ENCODE data around the gene NLGN1. TPM values are rescaled to one million over a fixed set of nuclear protein-coding genes. Genes with fewer than 3 reads are reported as not detected.

Gene NLGN1
- total RNA-seq, 1 experiment from 2014 or later, result 20.7 TPM

GRCh38 chr3:173796405-173796804 lies 398.9 kb downstream of the NLGN1 start:
- no peaks in the 10 kb centered on the region for H3K36me3 ChIP-seq

GRCh38 chr3:173796890-173797289 lies 399.3 kb downstream of the NLGN1 start:
- no peak overlapping the region for H3K27ac ChIP-seq
- peak in 1 of 2 experiments; percentile 1 for DNase-seq
- H3K36me3 ChIP-seq, result no peaks in the 10 kb centered on the region
- H3K9me3 ChIP-seq (replicated peaks), result no peaks in the 10 kb centered on the region
- H3K27me3 ChIP-seq, result no peaks in the 10 kb centered on the region
- H3K4me3 ChIP-seq, result no peak overlapping the region
- H3K4me1 ChIP-seq, result no peaks in the 10 kb centered on the region

More at GRCh38 chr3:173796405-173796804, 398.9 kb downstream of the NLGN1 start:
- H3K4me1 ChIP-seq, result no peaks in the 10 kb centered on the region
- H3K4me3 ChIP-seq, result no peak overlapping the region
- no peaks in the 10 kb centered on the region for H3K27me3 ChIP-seq
- H3K9me3 ChIP-seq (replicated peaks), result no peaks in the 10 kb centered on the region
- no peak for DNase-seq
- H3K27ac ChIP-seq, result no peak overlapping the region

- H3K9me3 ChIP-seq (replicated peaks), result no peaks in the 10 kb centered on the region
- no peaks in the 10 kb centered on the region for H3K36me3 ChIP-seq
- H3K27ac ChIP-seq, result no peak overlapping the region
- H3K4me1 ChIP-seq, result no peaks in the 10 kb centered on the region
- no peaks in the 10 kb centered on the region for H3K27me3 ChIP-seq
- no peak overlapping the region for H3K4me3 ChIP-seq
- DNase-seq, result no peak
Observed at GRCh38 chr3:173799060-173799816, 401.7 kb downstream of the NLGN1 start.

- no peak overlapping the region for H3K4me3 ChIP-seq
- H3K27ac ChIP-seq, result no peak overlapping the region
- H3K36me3 ChIP-seq, result no peaks in the 10 kb centered on the region
- no peaks in the 10 kb centered on the region for H3K4me1 ChIP-seq
- no peaks in the 10 kb centered on the region for H3K9me3 ChIP-seq (replicated peaks)
- DNase-seq, result no peak
- H3K27me3 ChIP-seq, result no peaks in the 10 kb centered on the region
Observed at GRCh38 chr3:173800154-173800553, 402.6 kb downstream of the NLGN1 start.

- Histone ChIP-seq H3K27ac (no peak overlapping the region), H3K36me3 (no peaks in the 10 kb centered on the region), H3K27me3 (no peaks in the 10 kb centered on the region), H3K4me1 (no peaks in the 10 kb centered on the region), H3K9me3 (replicated peaks) (no peaks in the 10 kb centered on the region), H3K4me3 (no peak overlapping the region)
- DNase-seq, result no peak
Observed at GRCh38 chr3:173814809-173815208, 417.3 kb downstream of the NLGN1 start.

- no peaks in the 10 kb centered on the region for H3K9me3 ChIP-seq (replicated peaks)
- no peak overlapping the region for H3K27ac ChIP-seq
- H3K4me1 ChIP-seq, result no peaks in the 10 kb centered on the region
- no peaks in the 10 kb centered on the region for H3K36me3 ChIP-seq
- H3K27me3 ChIP-seq, result no peaks in the 10 kb centered on the region
- no peak for DNase-seq
- no peak overlapping the region for H3K4me3 ChIP-seq
Observed at GRCh38 chr3:173819368-173819767, 421.8 kb downstream of the NLGN1 start.

- no peak for DNase-seq
- H3K36me3 ChIP-seq, result no peaks in the 10 kb centered on the region
- no peaks in the 10 kb centered on the region for H3K9me3 ChIP-seq (replicated peaks)
- H3K27me3 ChIP-seq, result no peaks in the 10 kb centered on the region
- H3K4me3 ChIP-seq, result no peak overlapping the region
- no peaks in the 10 kb centered on the region for H3K4me1 ChIP-seq
- no peak overlapping the region for H3K27ac ChIP-seq
Observed at GRCh38 chr3:173823911-173824460, 426.4 kb downstream of the NLGN1 start.

GRCh38 chr3:173825730-173826129 lies 428.2 kb downstream of the NLGN1 start:
- Histone ChIP-seq H3K4me3 (no peak overlapping the region), H3K9me3 (replicated peaks) (no peaks in the 10 kb centered on the region), H3K27me3 (no peaks in the 10 kb centered on the region), H3K27ac (no peak overlapping the region), H3K4me1 (no peaks in the 10 kb centered on the region), H3K36me3 (no peaks in the 10 kb centered on the region)
- DNase-seq, result no peak

GRCh38 chr3:173826416-173826815 lies 428.9 kb downstream of the NLGN1 start:
- no peak overlapping the region for H3K27ac ChIP-seq
- H3K27me3 ChIP-seq, result no peaks in the 10 kb centered on the region
- no peaks in the 10 kb centered on the region for H3K9me3 ChIP-seq (replicated peaks)
- no peaks in the 10 kb centered on the region for H3K36me3 ChIP-seq
- H3K4me3 ChIP-seq, result no peak overlapping the region
- no peaks in the 10 kb centered on the region for H3K4me1 ChIP-seq
- DNase-seq, result no peak

GRCh38 chr3:173826901-173827609 lies 429.5 kb downstream of the NLGN1 start:
- Histone ChIP-seq H3K9me3 (replicated peaks) (no peaks in the 10 kb centered on the region), H3K4me1 (no peaks in the 10 kb centered on the region), H3K27me3 (no peaks in the 10 kb centered on the region), H3K27ac (no peak overlapping the region), H3K36me3 (no peaks in the 10 kb centered on the region), H3K4me3 (no peak overlapping the region)
- no peak for DNase-seq

GRCh38 chr3:173838644-173839043 lies 441.1 kb downstream of the NLGN1 start:
- Histone ChIP-seq H3K9me3 (replicated peaks) (no peaks in the 10 kb centered on the region), H3K27me3 (no peaks in the 10 kb centered on the region), H3K4me3 (no peak overlapping the region), H3K27ac (no peak overlapping the region), H3K36me3 (no peaks in the 10 kb centered on the region), H3K4me1 (0 out of 2 replicates have a peak, but pooled peaks cover 2% of the 10 kb centered on the region)
- DNase-seq, result no peak

- DNase-seq, result no peak
Observed at GRCh38 chr3:173839859-173840258, 442.3 kb downstream of the NLGN1 start.

GRCh38 chr3:173841334-173841733 lies 443.8 kb downstream of the NLGN1 start:
- Histone ChIP-seq H3K4me3 (no peak overlapping the region), H3K27ac (no peak overlapping the region), H3K4me1 (0 out of 2 replicates have a peak, but pooled peaks cover 2% of the 10 kb centered on the region), H3K27me3 (no peaks in the 10 kb centered on the region), H3K9me3 (replicated peaks) (no peaks in the 10 kb centered on the region), H3K36me3 (no peaks in the 10 kb centered on the region)
- peak in 1 of 2 experiments; percentile 9 for DNase-seq

More at GRCh38 chr3:173839859-173840258, 442.3 kb downstream of the NLGN1 start:
- H3K36me3 ChIP-seq, result no peaks in the 10 kb centered on the region
- H3K9me3 ChIP-seq (replicated peaks), result no peaks in the 10 kb centered on the region
- no peaks in the 10 kb centered on the region for H3K27me3 ChIP-seq
- H3K27ac ChIP-seq, result no peak overlapping the region
- 0 out of 2 replicates have a peak, but pooled peaks cover 2% of the 10 kb centered on the region for H3K4me1 ChIP-seq
- H3K4me3 ChIP-seq, result no peak overlapping the region

GRCh38 chr3:173843060-173843459 lies 445.5 kb downstream of the NLGN1 start:
- Histone ChIP-seq H3K4me1 (0 out of 2 replicates have a peak, but pooled peaks cover 2% of the 10 kb centered on the region), H3K9me3 (replicated peaks) (no peaks in the 10 kb centered on the region), H3K27ac (no peak overlapping the region), H3K36me3 (no peaks in the 10 kb centered on the region), H3K4me3 (no peak overlapping the region), H3K27me3 (no peaks in the 10 kb centered on the region)
- DNase-seq, result no peak

- H3K9me3 ChIP-seq (replicated peaks), result no peaks in the 10 kb centered on the region
- H3K36me3 ChIP-seq, result no peaks in the 10 kb centered on the region
- H3K27ac ChIP-seq, result no peak overlapping the region
- DNase-seq, result no peak
- no peaks in the 10 kb centered on the region for H3K4me1 ChIP-seq
- H3K27me3 ChIP-seq, result no peaks in the 10 kb centered on the region
- H3K4me3 ChIP-seq, result no peak overlapping the region
Observed at GRCh38 chr3:173846584-173846983, 449.0 kb downstream of the NLGN1 start.

All from SJCRH30 (cell line).